NT2/D1 (cell line): Measurements from ENCODE around the gene CADM2.

Experiments
- DNase-seq: peaks from one replicate; pipeline ENCODE4 v3.0.0-alpha.2; 2011; ENCODE audit warnings: low read depth, low spot score
- H3K27me3 ChIP-seq: 2 replicates; pipeline ENCODE4 v1.6.0; 2011; ENCODE audit warnings: mild to moderate bottlenecking; ENCODE audit not compliant: insufficient read length, insufficient read depth
- H3K36me3 ChIP-seq: 2 replicates; pipeline ENCODE4 v1.6.1; 2011; ENCODE audit warnings: mild to moderate bottlenecking, low read length, mixed read lengths; ENCODE audit not compliant: insufficient read depth, insufficient read length
- H3K4me1 ChIP-seq: 2 replicates; pipeline ENCODE4 v1.5.1; 2011; ENCODE audit not compliant: insufficient read depth, insufficient read length
- H3K4me3 ChIP-seq: 2 replicates; pipeline ENCODE4 v1.5.1; 2011; ENCODE audit warnings: low read depth; ENCODE audit not compliant: insufficient read length
- H3K9ac ChIP-seq: 2 replicates; pipeline ENCODE4 v1.6.0; 2011; ENCODE audit warnings: low read depth; ENCODE audit not compliant: insufficient read length
- H3K9me3 ChIP-seq: 2 replicates; pipeline ENCODE4 v1.5.1; 2011; ENCODE audit warnings: mild to moderate bottlenecking, low read length; ENCODE audit not compliant: insufficient read depth
- SUZ12 ChIP-seq: IDR thresholded peaks from 2 replicates; pipeline ENCODE4 v1.6.1; 2011; ENCODE audit not compliant: insufficient read length, insufficient read depth; ENCODE audit errors: extremely low read depth
- YY1 ChIP-seq: IDR thresholded peaks from 2 replicates; pipeline ENCODE4 v1.6.1; 2011; ENCODE audit not compliant: insufficient read length, insufficient read depth
- ZNF274 ChIP-seq: IDR thresholded peaks from 2 replicates; pipeline ENCODE4 v1.6.1; 2011; ENCODE audit warnings: mild to moderate bottlenecking, low read depth, low read length

The CADM2 gene

GRCh38 chr3:86104154-86104553 is 1145.4 kb downstream of the CADM2 start:
- Histone ChIP-seq H3K9ac (no peak overlapping the region), H3K9me3 (peaks cover 15% of the 10 kb centered on the region; the same call in 1 of the 2 replicates), H3K4me1 (no peaks in the 10 kb centered on the region), H3K36me3 (no peaks in the 10 kb centered on the region), H3K27me3 (no peaks in the 10 kb centered on the region), H3K4me3 (no peak overlapping the region)
- TF ChIP-seq YY1 (no peak), ZNF274 (no peak), SUZ12 (no peak)
- peak; percentile 1 for DNase-seq

- H3K9ac ChIP-seq = no peak overlapping the region
- H3K4me3 ChIP-seq = no peak overlapping the region
- H3K4me1 ChIP-seq = no peaks in the 10 kb centered on the region
- peaks cover 15% of the 10 kb centered on the region; the same call in 1 of the 2 replicates for H3K9me3 ChIP-seq
- H3K27me3 ChIP-seq = no peaks in the 10 kb centered on the region
- no peaks in the 10 kb centered on the region for H3K36me3 ChIP-seq
- no peak for DNase-seq
- TF ChIP-seq ZNF274 (no peak), SUZ12 (no peak)
These were observed 1150.6 kb downstream of the CADM2 start for GRCh38 chr3:86109434-86109833.
